Endothelial cell of umbilical vein (primary cell): ENCODE data around the gene ABCA10.
A peak's percentile ranks its signal among the peaks of the same experiment; 100 is the strongest.

Experiments used
- EZH2 ChIP-seq: IDR thresholded peaks from 2 replicates; pipeline ENCODE4 v1.6.1; 2012; ENCODE audit warnings: borderline replicate concordance, low read depth, mild to moderate bottlenecking, moderate library complexity, low read length, inconsistent platforms; ENCODE audit not compliant: severe bottlenecking
- JUN ChIP-seq: IDR thresholded peaks from 2 replicates; pipeline ENCODE4 v1.6.1; 2011; ENCODE audit warnings: borderline replicate concordance, low read depth; ENCODE audit not compliant: insufficient read length, insufficient read depth
- TF ChIP-seq, protein P1 (sequence below): IDR thresholded peaks from 2 replicates; pipeline ENCODE4 v1.6.1; 2011; ENCODE audit not compliant: insufficient read depth, insufficient read length

GRCh38 chr17:69175625-69176456 lies 52.8 kb downstream of the ABCA10 start:
- TF ChIP-seq, protein P1, sequence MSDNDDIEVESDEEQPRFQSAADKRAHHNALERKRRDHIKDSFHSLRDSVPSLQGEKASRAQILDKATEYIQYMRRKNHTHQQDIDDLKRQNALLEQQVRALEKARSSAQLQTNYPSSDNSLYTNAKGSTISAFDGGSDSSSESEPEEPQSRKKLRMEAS, result no peak
- TF ChIP-seq JUN (peak; percentile 18), EZH2 (no peak)
